ENCODE data around the gene PTPRO.

DNA sequence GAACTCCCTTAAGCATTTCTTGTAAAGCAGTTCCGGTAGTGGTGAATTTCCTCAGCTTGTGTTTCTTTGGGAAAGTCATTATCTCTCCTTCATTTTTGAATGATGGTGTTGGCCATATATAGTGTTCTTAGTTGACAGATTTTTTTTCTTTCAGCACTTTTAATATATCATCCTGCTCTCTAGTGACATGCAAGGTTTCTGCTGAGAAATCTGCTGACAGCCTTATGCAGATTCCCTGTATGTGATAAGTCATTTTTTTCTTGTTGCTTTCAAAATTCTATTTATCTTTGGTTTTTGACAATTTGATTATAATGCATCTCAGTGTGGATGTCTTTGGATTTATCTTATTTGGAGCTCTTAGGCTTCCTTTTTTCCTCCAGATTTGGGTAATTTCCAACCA, 135.7 kb downstream of the PTPRO start:
- TF ChIP-seq, protein P1, sequence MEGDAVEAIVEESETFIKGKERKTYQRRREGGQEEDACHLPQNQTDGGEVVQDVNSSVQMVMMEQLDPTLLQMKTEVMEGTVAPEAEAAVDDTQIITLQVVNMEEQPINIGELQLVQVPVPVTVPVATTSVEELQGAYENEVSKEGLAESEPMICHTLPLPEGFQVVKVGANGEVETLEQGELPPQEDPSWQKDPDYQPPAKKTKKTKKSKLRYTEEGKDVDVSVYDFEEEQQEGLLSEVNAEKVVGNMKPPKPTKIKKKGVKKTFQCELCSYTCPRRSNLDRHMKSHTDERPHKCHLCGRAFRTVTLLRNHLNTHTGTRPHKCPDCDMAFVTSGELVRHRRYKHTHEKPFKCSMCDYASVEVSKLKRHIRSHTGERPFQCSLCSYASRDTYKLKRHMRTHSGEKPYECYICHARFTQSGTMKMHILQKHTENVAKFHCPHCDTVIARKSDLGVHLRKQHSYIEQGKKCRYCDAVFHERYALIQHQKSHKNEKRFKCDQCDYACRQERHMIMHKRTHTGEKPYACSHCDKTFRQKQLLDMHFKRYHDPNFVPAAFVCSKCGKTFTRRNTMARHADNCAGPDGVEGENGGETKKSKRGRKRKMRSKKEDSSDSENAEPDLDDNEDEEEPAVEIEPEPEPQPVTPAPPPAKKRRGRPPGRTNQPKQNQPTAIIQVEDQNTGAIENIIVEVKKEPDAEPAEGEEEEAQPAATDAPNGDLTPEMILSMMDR (IDR thresholded peaks at IDR 0.05; ENCODE audit: insufficient read depth, low read length, poor library complexity, severe bottlenecking), result no peak
- no peak for TF ChIP-seq EZH2phosphoT487 (conservative IDR thresholded peaks at IDR 0.05; ENCODE audit: low read length)
